Motor neuron (in vitro differentiated cells): ENCODE measurements around the gene RPS6KA2. TPM values are rescaled to one million over a fixed set of nuclear protein-coding genes. Genes with fewer than 3 reads are reported as not detected.

Experiments
- ATAC-seq, 8 experiments: fragments of 200-7000 bp; cut with Tn5 transposase; replicated peaks in 6 of 8; 2 replicates each; pipeline ENCODE4 v1.8.0; 2021; ENCODE audit warnings: mild to moderate bottlenecking in 8 of 8, moderate library complexity in 8 of 8
- H3K27ac ChIP-seq, 2 donors: fragments of 250-450 bp; sonication (Bioruptor Pico); 2 replicates each; pipeline ENCODE4 v1.9.0; 2021; ENCODE audit warnings: antibody characterized with exemption in 2 of 2, mild to moderate bottlenecking in 2 of 2, moderate library complexity in 1 of 2
- H3K4me1 ChIP-seq, 2 donors: fragments of 250-450 bp; sonication (Bioruptor Pico); replicated peaks in 1 of 2; 2 replicates each; pipeline ENCODE4 v1.6.1; 2021; ENCODE audit warnings: antibody characterized with exemption in 2 of 2, mild to moderate bottlenecking in 2 of 2, moderate library complexity in 1 of 2
- H3K4me3 ChIP-seq, 5 donors: fragments of 250-450 bp; sonication (Bioruptor Pico); 2 replicates each; pipeline ENCODE4 v1.9.0; 2021; ENCODE audit warnings: antibody characterized with exemption in 5 of 5, mild to moderate bottlenecking in 5 of 5, moderate library complexity in 4 of 5
- WGBS, 10 experiments: fragments of 450-650 bp; shearing (Covaris generic); methylation state at CpG; one replicate each; pipeline ENCODE4 v1.0.0; 2022; 5-methylcytosine and 5-hydroxymethylcytosine counted together
- in situ Hi-C, 9 experiments: fragments of 400-800 bp; cut with MboI; loops; one replicate each; pipeline ENCODE4 v1.15.0; 2021; ENCODE audit warnings: low sequenced_read_pairs in 9 of 9, low pct_unique_long_range_greater_than_20kb in 2 of 9; ENCODE audit not compliant: unreplicated experiment in 9 of 9
- total RNA-seq, 8 experiments: library from RNA; unstranded; fragments of 300-600 nt; gene quantifications; 2 replicates each; pipeline versions ENCODE4 v1.2.3 to v1.2.4, GENCODE V29; 2022

The RPS6KA2 gene
- total RNA-seq, 8 experiments from 2014 or later, result 18.9 to 39.1 (median 24.7) TPM

DNA sequence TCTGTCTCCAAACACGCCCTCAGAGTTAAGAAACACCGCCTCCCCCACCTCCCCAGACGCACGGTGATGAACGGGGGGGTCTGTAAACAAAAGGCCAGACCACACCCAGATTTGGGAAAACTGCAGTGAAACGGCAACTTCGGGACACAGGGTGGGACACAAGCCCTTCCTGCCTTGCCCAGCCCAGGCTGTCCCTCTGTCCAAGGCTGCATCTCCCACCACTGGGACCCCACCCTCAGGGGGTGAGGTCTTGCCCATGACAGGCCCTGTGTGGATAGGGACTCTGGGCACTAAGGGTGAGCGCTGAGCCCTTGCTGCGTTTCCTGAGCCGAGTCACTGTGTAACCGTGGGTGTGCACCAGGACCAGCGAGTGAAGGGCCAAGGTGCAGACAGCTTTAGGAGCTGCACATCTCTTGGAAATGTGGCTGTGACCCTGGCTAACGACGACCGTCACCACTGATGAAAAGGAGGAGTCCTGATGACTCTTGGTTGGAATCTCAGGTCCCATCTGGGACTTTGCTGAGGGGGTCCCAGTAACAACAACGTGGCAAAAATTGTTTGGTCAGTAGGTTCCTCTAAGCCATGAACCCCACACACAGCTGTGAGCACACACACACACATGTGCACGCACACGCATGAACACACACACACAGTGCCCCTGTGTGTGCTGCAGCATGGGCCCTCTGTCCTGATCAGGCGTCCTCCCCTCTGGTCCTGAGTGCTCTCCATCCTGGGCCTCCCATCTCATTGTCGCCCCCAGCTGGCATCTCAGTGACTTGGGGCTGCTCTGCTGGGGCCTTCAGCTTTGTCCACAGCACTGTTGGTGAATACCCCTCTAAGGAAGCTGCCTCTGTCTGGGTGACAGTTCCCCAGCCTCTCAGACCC lies 141.2 kb downstream of the RPS6KA2 start:
- peak in 2 of 8 experiments; percentile 10 to 16 for ATAC-seq
- H3K27ac ChIP-seq, result no peak overlapping the region
- H3K4me3 ChIP-seq, result no peak overlapping the region
- 73 to 95% (median 80%) methylated on average over 1 to 9 of the region's 20 CpGs; no CpG with 5 or more reads in 5 of the 10 experiments for WGBS, 10 experiments
- H3K4me1 ChIP-seq, result peaks cover 10% of the 10 kb centered on the region in 2 donors
- in situ Hi-C loops, result no loop called here

GRCh38 chr6:166484863-166485262 lies 142.2 kb downstream of the RPS6KA2 start:
- Histone ChIP-seq H3K4me3 (no peak overlapping the region), H3K27ac (no peak overlapping the region), H3K4me1 (peaks cover 8 to 10% of the 10 kb centered on the region in 2 donors)
- peak in 4 of 8 experiments; percentile 15 to 49 (median 30) for ATAC-seq
- WGBS, 10 experiments, result 20 to 100% (median 87%) methylated on average over 1 to 9 of the region's 10 CpGs; no CpG with 5 or more reads in 2 of the 10 experiments
- in situ Hi-C loops, result no loop called here

GRCh38 chr6:166483573-166484250 lies 143.3 kb downstream of the RPS6KA2 start:
- Histone ChIP-seq H3K4me1 (peaks cover 8 to 10% of the 10 kb centered on the region in 2 donors), H3K27ac (no peak overlapping the region), H3K4me3 (no peak overlapping the region)
- ATAC-seq, result no peak
- WGBS, 10 experiments, result 83 to 100% (median 89%) methylated on average over 1 to 11 of the region's 15 CpGs; no CpG with 5 or more reads in 2 of the 10 experiments
- in situ Hi-C loops, result no loop called here

- Histone ChIP-seq H3K4me1 (peaks cover 8 to 10% of the 10 kb centered on the region in 2 donors), H3K27ac (no peak overlapping the region), H3K4me3 (no peak overlapping the region)
- ATAC-seq, result no peak
- WGBS, 10 experiments, result 62 to 100% (median 90%) methylated on average over 1 to 9 of the region's 10 CpGs; no CpG with 5 or more reads in 2 of the 10 experiments
- in situ Hi-C loops, result no loop called here
Observed at GRCh38 chr6:166483026-166483425, 144.0 kb downstream of the RPS6KA2 start.

DNA sequence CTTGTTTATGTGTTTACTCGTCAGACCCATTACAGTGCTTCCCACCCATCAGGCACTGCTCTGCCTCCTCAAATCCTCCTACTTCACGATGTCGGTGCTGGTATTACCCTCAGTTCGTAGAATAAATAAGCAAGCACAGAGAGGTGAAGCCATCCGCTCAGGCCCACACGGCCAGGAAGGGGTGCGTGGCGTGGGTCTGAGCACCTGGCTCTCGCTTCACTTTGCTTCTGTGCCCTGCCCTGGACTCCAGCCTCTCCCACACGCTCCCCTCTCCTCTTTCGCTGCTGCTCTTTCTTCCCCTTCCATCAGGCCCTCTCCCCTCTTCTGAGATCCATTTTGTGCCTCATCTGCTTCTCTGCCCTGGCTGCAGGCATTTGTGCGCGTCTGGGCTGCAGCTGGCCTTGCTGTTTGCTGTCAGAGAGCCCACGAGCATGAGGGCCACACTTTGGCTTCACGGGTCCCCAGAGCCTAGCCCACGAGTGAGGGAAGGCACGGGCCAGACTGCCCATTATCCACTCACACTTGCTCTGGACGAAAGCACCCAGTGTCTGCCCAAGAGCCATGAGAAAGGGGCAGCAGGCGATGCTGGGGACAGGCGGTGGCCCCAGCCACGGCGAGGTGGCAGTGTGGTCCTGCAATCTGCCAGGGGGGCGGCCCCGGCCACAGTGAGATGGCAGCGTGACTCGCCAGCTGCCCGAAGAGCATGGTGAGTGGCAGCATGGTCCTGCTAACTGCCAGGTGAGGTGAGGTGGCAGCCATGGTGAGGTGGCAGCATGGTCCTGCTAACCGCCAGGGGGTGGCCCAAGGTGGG lies 148.1 kb downstream of the RPS6KA2 start:
- WGBS, 10 experiments, result 92 to 100% (median 100%) methylated on average over 1 to 21 of the region's 28 CpGs; no CpG with 5 or more reads in 3 of the 10 experiments
- no peak overlapping the region for H3K27ac ChIP-seq
- in situ Hi-C loops, result no loop called here

DNA sequence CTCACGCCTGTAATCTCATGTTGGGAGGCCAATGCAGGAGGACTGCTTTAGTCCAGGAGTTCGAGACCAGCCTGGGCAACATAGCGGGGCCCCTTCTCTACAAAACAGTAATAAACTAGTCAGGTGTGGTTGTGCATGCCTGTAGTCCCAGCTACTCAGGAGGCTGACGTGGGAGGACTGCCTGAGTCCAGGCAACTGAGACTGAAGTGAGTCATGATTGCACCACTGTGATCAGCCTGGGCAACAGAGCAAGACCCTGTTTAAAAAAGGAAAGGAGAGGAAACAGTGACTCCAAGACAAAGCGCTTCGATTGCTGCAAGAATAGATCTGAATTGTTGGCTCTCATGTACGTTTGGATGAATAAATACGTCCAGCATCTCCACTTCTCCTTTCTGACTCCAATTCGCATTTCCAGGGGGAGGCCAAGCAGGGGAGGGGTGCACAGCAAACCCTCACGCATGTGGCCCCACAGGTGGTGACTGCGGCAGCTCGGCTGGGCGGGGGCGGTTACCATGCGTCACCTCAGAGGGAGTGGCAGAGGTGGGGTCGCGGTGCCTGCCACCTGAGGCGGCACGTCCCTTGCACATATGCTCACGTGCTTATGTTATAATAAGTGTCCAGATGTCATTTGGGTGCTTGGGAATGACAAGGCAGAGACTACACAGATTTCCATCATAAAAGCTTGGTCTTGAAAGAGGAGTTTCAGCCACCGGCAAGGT lies 149.2 kb downstream of the RPS6KA2 start:
- H3K4me1 ChIP-seq, result no peaks in the 10 kb centered on the region
- H3K27ac ChIP-seq, result no peak overlapping the region
- in situ Hi-C loops, result no loop called here
- H3K4me3 ChIP-seq, result no peak overlapping the region
- peak in 1 of 8 experiments; percentile 18 for ATAC-seq
- 73 to 100% (median 93%) methylated on average over 1 to 9 of the region's 21 CpGs; no CpG with 5 or more reads in 1 of the 10 experiments for WGBS, 10 experiments

More for the DNA sequence above, 148.1 kb downstream of the RPS6KA2 start:
- ATAC-seq, result no peak
- no peaks in the 10 kb centered on the region for H3K4me1 ChIP-seq
- no peak overlapping the region for H3K4me3 ChIP-seq

DNA sequence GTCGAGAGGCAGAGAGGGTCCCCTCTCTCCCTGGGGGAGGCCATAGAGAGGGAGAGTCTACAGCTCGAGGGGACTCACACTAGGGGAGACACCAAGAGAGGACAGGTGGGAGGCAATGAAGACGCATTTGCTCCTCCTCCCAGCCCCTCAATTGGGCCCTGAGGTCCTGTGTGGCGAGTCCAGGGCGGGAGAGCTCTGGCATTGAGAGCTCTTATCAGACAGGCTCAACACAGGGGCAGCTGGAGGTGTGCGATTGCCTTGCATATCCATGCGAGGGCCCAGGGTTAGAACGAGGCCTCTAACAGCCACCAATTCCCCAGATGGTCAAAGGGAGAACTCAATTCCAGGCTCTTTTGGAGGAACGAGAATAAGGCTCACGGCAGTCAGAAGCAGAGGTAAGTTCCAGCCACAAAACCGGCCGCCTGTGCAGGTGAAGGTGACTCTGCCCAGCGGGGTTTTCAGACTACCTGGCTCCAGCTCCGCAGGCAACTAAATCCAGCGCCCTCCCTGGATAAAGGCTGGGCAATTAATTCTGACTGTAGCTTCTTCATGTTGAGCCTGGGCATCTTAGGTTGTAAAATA lies 150.3 kb downstream of the RPS6KA2 start:
- no peak for ATAC-seq
- no peaks in the 10 kb centered on the region for H3K4me1 ChIP-seq
- in situ Hi-C loops, result no loop called here
- WGBS, 10 experiments, result 50 to 93% (median 89%) methylated on average over 1 to 5 of the region's 15 CpGs; no CpG with 5 or more reads in 5 of the 10 experiments
- no peak overlapping the region for H3K4me3 ChIP-seq
- no peak overlapping the region for H3K27ac ChIP-seq

- WGBS, 10 experiments, result 20 to 100% (median 79%) methylated on average over 1 to 4 of the region's 14 CpGs; no CpG with 5 or more reads in 4 of the 10 experiments
- Histone ChIP-seq H3K27ac (no peak overlapping the region), H3K4me1 (no peaks in the 10 kb centered on the region), H3K4me3 (no peak overlapping the region)
- in situ Hi-C loops, result no loop called here
- ATAC-seq, result peak in 1 of 8 experiments; percentile 16
Observed at GRCh38 chr6:166476061-166476591, 150.9 kb downstream of the RPS6KA2 start.

DNA sequence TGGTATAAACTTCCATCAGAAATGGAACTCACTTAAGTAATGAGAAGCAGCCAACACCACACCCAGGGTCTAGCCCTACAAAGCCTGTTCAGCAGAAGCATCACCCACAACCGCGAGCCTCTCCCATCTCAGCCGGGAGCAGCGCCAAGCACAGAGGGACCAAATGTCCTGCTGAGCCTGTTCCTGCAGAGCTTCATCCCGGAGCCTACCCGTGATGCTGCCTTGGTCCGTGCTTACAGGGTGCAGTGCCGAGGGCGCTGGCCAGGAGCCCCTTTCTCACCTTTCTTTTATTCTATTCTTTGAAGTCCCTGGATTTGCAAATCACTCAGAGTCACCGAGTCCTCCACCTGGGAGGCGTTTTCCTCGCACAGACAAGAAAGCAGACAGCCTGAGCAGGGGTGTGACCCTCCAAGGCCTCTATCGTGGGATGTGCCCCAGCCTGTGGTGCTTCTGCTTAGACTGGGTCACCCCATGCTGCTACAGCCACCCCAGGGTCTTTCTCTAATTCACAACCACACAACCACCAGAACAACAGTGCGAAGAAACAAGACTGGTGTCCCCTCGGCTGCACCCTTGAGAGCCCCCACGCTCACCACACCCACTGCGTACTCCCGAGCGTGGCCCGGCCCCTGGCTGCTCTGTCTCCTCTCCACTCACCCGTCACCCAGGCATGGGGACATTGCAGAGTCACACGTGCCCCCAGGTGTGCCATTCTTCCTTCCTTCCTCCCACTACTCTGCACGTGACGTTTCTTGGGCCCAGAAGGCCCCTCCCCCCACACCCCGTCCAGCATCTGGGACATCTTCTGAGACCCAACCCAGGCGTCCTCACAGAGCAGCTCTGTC lies 152.1 kb downstream of the RPS6KA2 start:
- Histone ChIP-seq H3K27ac (no peak overlapping the region), H3K4me1 (no peaks in the 10 kb centered on the region), H3K4me3 (no peak overlapping the region)
- in situ Hi-C loops, result no loop called here
- 30 to 94% (median 88%) methylated on average over 2 to 16 of the region's 26 CpGs; no CpG with 5 or more reads in 2 of the 10 experiments for WGBS, 10 experiments
- ATAC-seq, result peak in 3 of 8 experiments; percentile 52 to 96 (median 96)

GRCh38 chr6:166473886-166474571 lies 153.0 kb downstream of the RPS6KA2 start:
- in situ Hi-C loops, result no loop called here

More at GRCh38 chr6:166473886-166474571, 153.0 kb downstream of the RPS6KA2 start:
- H3K4me1 ChIP-seq, result no peaks in the 10 kb centered on the region
- WGBS, 10 experiments, result 54 to 100% (median 85%) methylated on average over 1 to 11 of the region's 12 CpGs
- H3K27ac ChIP-seq, result no peak overlapping the region
- ATAC-seq, result no peak
- no peak overlapping the region for H3K4me3 ChIP-seq
